Measurements from ENCODE around the gene SERPINF2. TPM values are rescaled to one million over a fixed set of nuclear protein-coding genes. Genes with fewer than 3 reads are reported as not detected.
A peak's percentile ranks its signal among the peaks of the same experiment; 100 is the strongest.

SERPINF2 gene
- total RNA-seq, 1 experiment from 2014 or later: 0.68 TPM

- Histone ChIP-seq H3K4me2 (ENCODE audit: insufficient read depth, insufficient read length, low read length) (no peak overlapping the region), H3K14ac (ENCODE audit: insufficient read depth, low read length) (no peak overlapping the region)
- H3K36me3 Mint-ChIP-seq (ENCODE audit: insufficient read depth in 1 of 3, low read depth in 3 of 3): no peaks in the 10 kb centered on the region
Observed at GRCh38 chr17:1758807-1759206, 16.1 kb downstream of the SERPINF2 start.

More at GRCh38 chr17:1758807-1759206, 16.1 kb downstream of the SERPINF2 start:
- Histone ChIP-seq H3K9ac (ENCODE audit: extremely low read depth, insufficient read length, low read length) (no peak overlapping the region), H3K4ac (ENCODE audit: low read depth, low read length) (no peak overlapping the region), H3K79me1 (ENCODE audit: insufficient read depth, low read depth, low read length, poor library complexity, severe bottlenecking) (no peaks in the 10 kb centered on the region), H2BK12ac (ENCODE audit: insufficient read length, low read depth, low read length) (no peak overlapping the region), H3K9me3 (ENCODE audit: control insufficient read depth, low read depth, low read length) (no peaks in the 10 kb centered on the region), H3K79me2 (ENCODE audit: insufficient read depth, low read length) (no peaks in the 10 kb centered on the region), H3K56ac (ENCODE audit: insufficient read length, low read depth, low read length) (no peak overlapping the region), H2BK5ac (ENCODE audit: insufficient read length, low read length) (no peak overlapping the region), H2AK5ac (ENCODE audit: insufficient read length, low read length) (no peak overlapping the region), H4K5ac (ENCODE audit: insufficient read length, low read depth, low read length) (no peak overlapping the region), H4K8ac (replicated peaks; ENCODE audit: insufficient read length, low read depth, low read length) (no peak overlapping the region), H2BK120ac (ENCODE audit: low read depth, low read length, poor library complexity, severe bottlenecking) (no peak overlapping the region), H3K27ac (ENCODE audit: insufficient read length, low read depth, low read length) (no peak overlapping the region), H3K27me3 (ENCODE audit: insufficient read depth, low read length) (no peaks in the 10 kb centered on the region), H3K18ac (ENCODE audit: insufficient read length, low read depth, low read length) (no peak overlapping the region), H4K91ac (ENCODE audit: insufficient read length, low read depth, low read length) (no peak overlapping the region), H4K20me1 (ENCODE audit: control insufficient read depth, insufficient read depth, insufficient read length) (no peaks in the 10 kb centered on the region), H3K23me2 (ENCODE audit: insufficient read length, low read depth, low read length, poor library complexity, severe bottlenecking) (peaks cover 5% of the 10 kb centered on the region), H2AFZ (ENCODE audit: low read length) (no peak overlapping the region), H2BK20ac (ENCODE audit: low read depth, low read length, poor library complexity, severe bottlenecking) (no peak overlapping the region), H2BK15ac (ENCODE audit: low read depth, low read length) (no peak overlapping the region), H3K23ac (ENCODE audit: insufficient read length, low read depth, low read length) (no peak overlapping the region), H3K4me1 (ENCODE audit: insufficient read depth, low read length) (peaks cover 6% of the 10 kb centered on the region; the same call in 1 of the 2 replicates), H3T11ph (ENCODE audit: low read length) (no peak overlapping the region)
- peak overlapping the region in 2 of 3 experiments; percentile 7 to 39; a peak in 1 of 7 replicates for H3K27ac Mint-ChIP-seq
- H3K4me3 Mint-ChIP-seq: no peak overlapping the region
- no peak for DNase-seq
- H3K4me1 Mint-ChIP-seq: peaks cover 35 to 40% of the 10 kb centered on the region in 2 experiments
- H3K9me3 Mint-ChIP-seq: no peaks in the 10 kb centered on the region
- TF ChIP-seq CTCF (conservative IDR thresholded peaks at IDR 0.05): no peak
- H3K27me3 Mint-ChIP-seq (ENCODE audit: low read depth): no peaks in the 10 kb centered on the region; the same call in none of the 2 replicates
- no CpG with 5 or more reads among the region's 15 CpGs for WGBS (ENCODE audit: extremely low coverage, insufficient read length, low lambda C conversion rate)
